ENCODE results near the gene MRPS23.

DNA sequence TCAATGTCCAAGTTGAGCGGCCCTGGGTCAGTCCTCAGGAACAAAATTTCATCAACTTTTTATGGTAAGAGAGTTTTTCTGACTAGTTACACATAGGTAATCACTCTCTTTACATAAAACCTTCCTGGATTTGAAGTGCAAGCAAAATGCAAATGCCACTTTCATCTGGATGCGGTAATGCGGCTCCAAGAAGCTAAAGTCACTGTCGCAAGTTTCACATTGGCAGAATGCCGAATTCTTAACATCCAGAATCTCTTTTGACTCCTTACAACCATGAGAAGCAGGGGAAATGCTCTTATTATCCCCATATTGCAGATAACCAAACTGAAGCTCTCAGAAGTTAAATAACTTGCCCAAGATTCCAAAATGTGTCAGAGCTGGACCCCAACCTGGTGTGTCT, 30.0 kb downstream of the MRPS23 start:
- TF ChIP-seq SP1 (IDR thresholded peaks at IDR 0.05; ENCODE audit: low read depth, low read length) = no peak
- TF ChIP-seq, protein P1, sequence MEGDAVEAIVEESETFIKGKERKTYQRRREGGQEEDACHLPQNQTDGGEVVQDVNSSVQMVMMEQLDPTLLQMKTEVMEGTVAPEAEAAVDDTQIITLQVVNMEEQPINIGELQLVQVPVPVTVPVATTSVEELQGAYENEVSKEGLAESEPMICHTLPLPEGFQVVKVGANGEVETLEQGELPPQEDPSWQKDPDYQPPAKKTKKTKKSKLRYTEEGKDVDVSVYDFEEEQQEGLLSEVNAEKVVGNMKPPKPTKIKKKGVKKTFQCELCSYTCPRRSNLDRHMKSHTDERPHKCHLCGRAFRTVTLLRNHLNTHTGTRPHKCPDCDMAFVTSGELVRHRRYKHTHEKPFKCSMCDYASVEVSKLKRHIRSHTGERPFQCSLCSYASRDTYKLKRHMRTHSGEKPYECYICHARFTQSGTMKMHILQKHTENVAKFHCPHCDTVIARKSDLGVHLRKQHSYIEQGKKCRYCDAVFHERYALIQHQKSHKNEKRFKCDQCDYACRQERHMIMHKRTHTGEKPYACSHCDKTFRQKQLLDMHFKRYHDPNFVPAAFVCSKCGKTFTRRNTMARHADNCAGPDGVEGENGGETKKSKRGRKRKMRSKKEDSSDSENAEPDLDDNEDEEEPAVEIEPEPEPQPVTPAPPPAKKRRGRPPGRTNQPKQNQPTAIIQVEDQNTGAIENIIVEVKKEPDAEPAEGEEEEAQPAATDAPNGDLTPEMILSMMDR (IDR thresholded peaks at IDR 0.05; ENCODE audit: control extremely low read depth in 1 of 3, insufficient read depth in 1 of 3, low read depth in 1 of 3, low read length in 3 of 3) = no peak
